Natural killer cell (primary cell): Measurements from ENCODE around the gene NAXE. TPM values are rescaled to one million over a fixed set of nuclear protein-coding genes. Genes with fewer than 3 reads are reported as not detected.

Source experiments
- ATAC-seq, 3 donors: fragments of 150-1000 bp in 2 of 3; fragments of 200-7000 bp in 1 of 3; cut with Tn5 transposase; 1 replicate in 1 of 3; 2 replicates in 2 of 3; pipeline ENCODE4 v1.10.0; 2021; ENCODE audit warnings: mild to moderate bottlenecking in 2 of 3, moderate library complexity in 2 of 3
- DNase-seq, 2 donors: peaks; one replicate each; pipeline versions ENCODE4 v3.0.0 to v3.0.0-alpha.2; 2013 to 2021; ENCODE audit warnings: mixed read lengths in 1 of 2
- H3K27ac ChIP-seq: one replicate; pipeline ENCODE4 v1.5.1; 2013; ENCODE audit warnings: mild to moderate bottlenecking, low read length
- H3K27me3 ChIP-seq: one replicate; pipeline ENCODE4 v1.6.1; 2013; ENCODE audit warnings: low read length; ENCODE audit not compliant: control insufficient read depth, insufficient read depth
- H3K36me3 ChIP-seq: one replicate; pipeline ENCODE4 v1.6.1; 2013; ENCODE audit warnings: low read length; ENCODE audit not compliant: control insufficient read depth, insufficient read depth
- H3K4me1 ChIP-seq: one replicate; pipeline ENCODE4 v1.6.1; 2013; ENCODE audit warnings: low read length; ENCODE audit not compliant: control insufficient read depth, insufficient read depth
- H3K4me3 ChIP-seq: one replicate; pipeline ENCODE4 v1.5.1; 2013; ENCODE audit warnings: low read length
- H3K9me3 ChIP-seq: one replicate; pipeline ENCODE4 v1.6.1; 2013; ENCODE audit warnings: low read length; ENCODE audit not compliant: control insufficient read depth, insufficient read depth
- H3K27ac Mint-ChIP-seq, 2 donors: one replicate each; pipeline ENCODE4 v1.8.0; 2022; ENCODE audit warnings: mild to moderate bottlenecking in 2 of 2, mixed read lengths in 2 of 2, moderate library complexity in 1 of 2
- H3K27me3 Mint-ChIP-seq, 2 donors: one replicate each; pipeline ENCODE4 v1.8.0; 2022; ENCODE audit warnings: low read depth in 2 of 2, mixed read lengths in 2 of 2
- H3K36me3 Mint-ChIP-seq: one replicate; pipeline ENCODE4 v1.8.0; 2022; ENCODE audit warnings: mixed read lengths
- H3K4me1 Mint-ChIP-seq, 2 donors: one replicate each; pipeline ENCODE4 v1.8.0; 2022; ENCODE audit warnings: mixed read lengths in 2 of 2
- H3K4me3 Mint-ChIP-seq: one replicate; pipeline ENCODE4 v1.8.0; 2022; ENCODE audit warnings: mild to moderate bottlenecking, moderate library complexity, mixed read lengths
- H3K9me3 Mint-ChIP-seq, 2 donors: one replicate each; pipeline ENCODE4 v1.8.0; 2022; ENCODE audit warnings: mixed read lengths in 2 of 2
- WGBS: methylation state at CpG from one replicate; pipeline ENCODE4 v1.1.7; 2013; ENCODE audit warnings: missing lambda C conversion rate; ENCODE audit not compliant: insufficient coverage; 5-methylcytosine and 5-hydroxymethylcytosine counted together
- intact Hi-C: fragments of 100-400 bp; cut with micrococcal nuclease; formaldehyde crosslinking; loops from one replicate; pipeline ENCODE4 v1.14.2; 2022
- total RNA-seq, 4 donors: library from RNA; stranded (reverse); fragments of 120-200 nt in 1 of 4; gene quantifications; one replicate each; pipeline versions ENCODE4 v1.2.3 to v1.2.4, GENCODE V29; 2013 to 2022
- TF ChIP-seq, protein P1 (sequence below): fragments of 200-600 bp; IDR thresholded peaks from one replicate; pipeline ENCODE4 v1.8.0; 2022; ENCODE audit warnings: antibody characterized with exemption

Gene NAXE
- total RNA-seq, 3 donors from 2014 or later (not counting 1 experiment from before 2014, with no cell fraction given), result 32.6 to 52.5 (median 36.6) TPM

DNA sequence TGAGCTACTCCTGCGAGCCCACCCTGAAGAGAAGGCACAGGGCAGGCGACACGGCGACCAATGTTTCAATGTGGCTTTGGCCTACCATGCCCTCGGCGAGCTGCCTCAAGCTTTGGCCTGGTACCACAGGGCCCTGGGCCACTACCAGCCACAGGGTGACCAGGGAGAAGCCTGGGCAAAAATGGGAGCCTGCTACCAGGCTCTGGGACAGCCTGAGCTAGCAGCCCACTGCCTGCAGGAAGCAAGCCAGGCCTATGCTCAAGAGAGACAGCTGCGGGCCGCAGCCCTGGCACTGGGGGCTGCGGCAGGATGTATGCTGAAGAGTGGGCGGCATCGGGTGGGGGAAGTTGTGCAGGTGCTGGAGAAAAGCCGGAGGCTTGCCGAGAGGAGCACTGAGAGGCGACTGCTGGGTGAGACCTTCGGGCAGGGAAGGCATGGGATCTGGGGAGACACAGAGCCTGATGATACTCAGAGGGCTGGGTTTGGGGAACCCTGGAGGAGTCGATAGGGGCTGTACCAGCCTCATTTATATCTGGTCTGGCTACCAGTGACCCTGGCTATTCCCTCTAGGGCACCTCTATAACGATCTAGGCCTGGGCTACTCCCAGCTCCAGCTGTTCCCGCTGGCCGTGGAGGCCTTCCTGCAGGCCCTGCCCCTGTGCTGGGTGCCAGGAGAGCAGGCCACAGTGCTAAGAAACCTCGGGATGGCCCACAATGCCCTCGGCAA lies 9.8 kb upstream of the NAXE start:
- Histone ChIP-seq H3K27ac (peak overlapping the region; percentile 84), H3K27me3 (no peaks in the 10 kb centered on the region), H3K9me3 (no peaks in the 10 kb centered on the region), H3K4me1 (peaks cover 32% of the 10 kb centered on the region), H3K4me3 (peak overlapping the region; percentile 39), H3K36me3 (no peaks in the 10 kb centered on the region)
- Mint-ChIP-seq H3K27me3 (no peaks in the 10 kb centered on the region), H3K4me1 (peaks cover 6 to 24% of the 10 kb centered on the region in 2 donors), H3K36me3 (no peaks in the 10 kb centered on the region), H3K27ac (peak overlapping the region in 1 of 2 donors; percentile 90), H3K4me3 (peak overlapping the region; percentile 47), H3K9me3 (no peaks in the 10 kb centered on the region)
- TF ChIP-seq, protein P1, sequence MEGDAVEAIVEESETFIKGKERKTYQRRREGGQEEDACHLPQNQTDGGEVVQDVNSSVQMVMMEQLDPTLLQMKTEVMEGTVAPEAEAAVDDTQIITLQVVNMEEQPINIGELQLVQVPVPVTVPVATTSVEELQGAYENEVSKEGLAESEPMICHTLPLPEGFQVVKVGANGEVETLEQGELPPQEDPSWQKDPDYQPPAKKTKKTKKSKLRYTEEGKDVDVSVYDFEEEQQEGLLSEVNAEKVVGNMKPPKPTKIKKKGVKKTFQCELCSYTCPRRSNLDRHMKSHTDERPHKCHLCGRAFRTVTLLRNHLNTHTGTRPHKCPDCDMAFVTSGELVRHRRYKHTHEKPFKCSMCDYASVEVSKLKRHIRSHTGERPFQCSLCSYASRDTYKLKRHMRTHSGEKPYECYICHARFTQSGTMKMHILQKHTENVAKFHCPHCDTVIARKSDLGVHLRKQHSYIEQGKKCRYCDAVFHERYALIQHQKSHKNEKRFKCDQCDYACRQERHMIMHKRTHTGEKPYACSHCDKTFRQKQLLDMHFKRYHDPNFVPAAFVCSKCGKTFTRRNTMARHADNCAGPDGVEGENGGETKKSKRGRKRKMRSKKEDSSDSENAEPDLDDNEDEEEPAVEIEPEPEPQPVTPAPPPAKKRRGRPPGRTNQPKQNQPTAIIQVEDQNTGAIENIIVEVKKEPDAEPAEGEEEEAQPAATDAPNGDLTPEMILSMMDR, result no peak
- intact Hi-C loops, result no loop called here
- DNase-seq (peak in 1 of 2 donors; percentile 70), ATAC-seq (peak; percentile 51 to 55 (median 52))
- WGBS, result 39% methylated on average over 21 of the region's 21 CpGs

DNA sequence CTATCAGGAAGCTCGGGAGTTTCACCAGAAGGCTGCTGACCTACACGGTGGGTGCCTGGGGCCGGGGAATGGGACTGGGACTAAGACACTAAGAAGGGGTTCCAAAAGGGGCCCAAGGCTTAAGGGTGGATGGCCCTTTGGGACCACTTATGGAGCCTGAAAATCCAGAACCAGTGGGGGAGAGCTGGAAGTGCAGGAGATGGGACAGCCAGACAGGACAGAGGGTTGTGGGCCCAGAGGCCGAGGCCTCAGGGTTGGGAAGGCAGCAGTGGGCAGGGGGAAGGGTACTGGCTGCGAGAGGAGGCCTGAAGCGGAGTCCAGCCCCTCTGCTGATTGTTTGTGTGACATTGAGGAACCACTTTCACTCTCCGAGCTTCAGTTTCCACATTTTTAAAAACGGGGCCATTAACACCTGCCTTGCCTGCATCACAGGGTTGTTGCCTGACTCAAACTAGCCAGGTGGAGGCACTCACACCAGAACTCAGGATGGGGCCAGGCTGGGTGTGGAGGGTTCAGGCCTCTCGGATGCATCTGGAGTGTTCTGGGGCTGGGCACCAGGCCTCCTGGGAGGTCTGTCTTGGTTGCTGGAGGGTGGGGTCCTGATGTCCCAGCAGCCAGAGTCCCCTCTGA lies 9.1 kb upstream of the NAXE start:
- Mint-ChIP-seq H3K9me3 (no peaks in the 10 kb centered on the region), H3K27me3 (no peaks in the 10 kb centered on the region), H3K4me1 (peaks cover 6 to 24% of the 10 kb centered on the region in 2 donors), H3K4me3 (peak overlapping the region; percentile 47), H3K36me3 (no peaks in the 10 kb centered on the region), H3K27ac (peak overlapping the region in 1 of 2 donors; percentile 90)
- H3K9me3 ChIP-seq, result no peaks in the 10 kb centered on the region
- 37% methylated on average over 9 of the region's 9 CpGs for WGBS
- peak in 1 of 3 donors; percentile 17 for ATAC-seq
- peak in 1 of 2 donors; percentile 47 for DNase-seq
- no peaks in the 10 kb centered on the region for H3K27me3 ChIP-seq
- TF ChIP-seq, protein P1, result no peak
- peaks cover 32% of the 10 kb centered on the region for H3K4me1 ChIP-seq
- peak overlapping the region; percentile 39 for H3K4me3 ChIP-seq
- peak overlapping the region; percentile 84 for H3K27ac ChIP-seq
- no peaks in the 10 kb centered on the region for H3K36me3 ChIP-seq
- intact Hi-C loops, result no loop called here

DNA sequence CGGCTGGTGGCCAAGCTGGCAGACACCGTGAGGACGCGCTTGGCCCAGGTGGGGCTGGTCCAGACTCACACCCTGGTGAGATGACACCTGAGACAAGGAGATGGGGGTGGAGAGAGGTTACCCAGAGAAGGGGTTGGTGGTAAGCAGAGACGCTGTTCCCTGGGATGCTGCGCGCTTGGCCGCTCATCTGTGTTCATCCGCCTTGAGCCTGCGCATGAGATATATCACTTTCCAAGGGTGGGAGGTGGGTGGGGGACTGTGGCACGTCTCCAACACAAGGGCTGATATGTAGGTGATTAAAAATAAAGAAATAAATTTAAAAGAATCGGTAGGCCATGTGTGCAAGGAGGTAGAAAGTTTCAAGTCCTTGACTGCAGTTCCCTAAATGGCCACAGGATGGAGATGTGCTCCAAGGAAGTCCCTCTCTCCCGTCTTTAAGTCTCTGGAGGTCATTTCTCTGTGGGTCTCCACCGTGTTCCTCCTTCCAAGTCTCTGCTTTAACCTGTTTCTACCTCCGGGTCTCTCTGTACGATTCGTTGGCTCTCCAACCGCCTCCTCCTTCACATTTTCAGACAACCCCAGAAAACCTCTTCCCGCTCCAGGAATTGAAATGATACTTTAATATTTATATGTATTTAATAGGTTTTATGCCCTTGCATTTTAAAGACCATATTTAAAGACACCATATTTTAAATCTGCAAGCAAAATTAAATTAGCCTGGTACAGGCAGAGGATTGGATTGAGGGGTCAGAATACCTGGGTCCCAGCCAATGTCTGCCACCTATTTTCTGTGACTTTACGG lies 7.6 kb upstream of the NAXE start:
- peaks cover 6 to 24% of the 10 kb centered on the region in 2 donors for H3K4me1 Mint-ChIP-seq
- intact Hi-C loops, result loop anchor here (1.0 to 2.0 kb wide), 2 partner anchors 17 to 24 kb away; partner anchors contain the start of gene GPATCH4
- no peaks in the 10 kb centered on the region for H3K36me3 Mint-ChIP-seq
- no peak overlapping the region for H3K4me3 Mint-ChIP-seq
- peak; percentile 60 to 92 for DNase-seq
- 59% methylated on average over 18 of the region's 20 CpGs for WGBS
- H3K27ac Mint-ChIP-seq, result no peak overlapping the region
- peak; percentile 73 to 88 (median 82) for ATAC-seq
- TF ChIP-seq, protein P1, result peak; percentile 94
- Histone ChIP-seq H3K4me3 (no peak overlapping the region), H3K4me1 (peaks cover 32% of the 10 kb centered on the region), H3K27me3 (no peaks in the 10 kb centered on the region), H3K27ac (no peak overlapping the region), H3K36me3 (no peaks in the 10 kb centered on the region), H3K9me3 (no peaks in the 10 kb centered on the region)
- H3K27me3 Mint-ChIP-seq, result no peaks in the 10 kb centered on the region
- H3K9me3 Mint-ChIP-seq, result no peaks in the 10 kb centered on the region
